Right lung (tissue), 5 donors: Measurements from ENCODE around the gene PPP1R3F. TPM values are rescaled to one million over a fixed set of nuclear protein-coding genes. Genes with fewer than 3 reads are reported as not detected.
"Not testable (repeated sequence)": the region's sequence is repeated elsewhere in the genome, so short reads cannot be mapped to it uniquely, and the experiment has no call there.

Source experiments
- DNase-seq, 2 donors: peaks; one replicate each; pipeline ENCODE4 v3.0.0-alpha.2; 2013
- polyA plus RNA-seq, 5 donors: library from polyadenylated mRNA; unstranded; fragments of 120-200 nt; gene quantifications; one replicate each; pipeline versions ENCODE4 v1.2.1 to v1.2.3, GENCODE V29; 2013; ENCODE audit warnings: inconsistent platforms in 1 of 5, low replicate concordance in 1 of 5; ENCODE audit not compliant: insufficient read length in 5 of 5, insufficient read depth in 1 of 5

Gene PPP1R3F
- polyA plus RNA-seq, 5 donors = 4.8 to 8.1 (median 5.8) TPM

DNA sequence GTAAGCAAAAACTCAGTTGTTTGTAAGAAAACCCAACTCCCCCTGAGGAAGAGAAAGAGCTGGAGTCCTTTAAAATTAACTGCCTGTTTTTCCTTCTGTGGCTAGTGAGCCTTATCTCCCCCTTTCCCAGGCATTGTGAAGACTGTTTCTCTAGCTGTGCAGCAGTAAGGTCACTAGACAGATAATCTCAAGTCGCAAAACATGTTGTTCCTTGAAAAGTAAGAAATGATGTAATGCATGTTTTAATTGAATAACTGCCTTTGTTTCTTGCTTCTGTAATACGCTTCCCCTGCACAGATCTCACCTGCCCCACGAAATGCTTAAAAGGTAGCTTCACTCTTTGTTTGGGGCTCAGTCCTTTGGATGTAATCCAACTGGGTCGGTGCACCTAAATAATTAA, 46.5 kb downstream of the PPP1R3F start:
- no peak for DNase-seq

DNA sequence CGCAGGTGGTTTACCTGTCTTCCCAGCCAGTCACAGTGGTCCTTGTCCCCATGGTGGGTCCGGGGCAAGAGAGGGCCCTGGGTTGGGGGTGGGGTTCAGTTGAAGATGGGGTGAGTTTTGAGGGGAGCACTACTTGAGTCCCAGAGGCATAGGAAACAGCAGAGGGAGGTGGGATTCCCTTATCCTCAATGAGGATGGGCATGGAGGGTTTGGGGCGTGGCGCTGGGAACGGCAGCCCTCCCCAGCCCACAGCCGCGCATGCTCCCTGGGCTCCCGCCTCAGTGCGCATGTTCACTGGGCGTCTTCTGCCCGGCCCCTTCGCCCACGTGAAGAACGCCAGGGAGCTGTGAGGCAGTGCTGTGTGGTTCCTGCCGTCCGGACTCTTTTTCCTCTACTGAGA, 52.1 kb downstream of the PPP1R3F start, which contains the start of gene GAGE12J:
Gene GAGE12J, plus strand, starts transcription at position 301 of the 400 bp plus-strand sequence. CDS start 1,157 bp downstream, outside the sequence.
- DNase-seq = not testable (repeated sequence)

GRCh38 chrX:49322266-49322665, 52.7 kb downstream of the PPP1R3F start:
- not testable (repeated sequence) for DNase-seq

- not testable (repeated sequence) for DNase-seq
Measured at GRCh38 chrX:49323735-49324134, 54.1 kb downstream of the PPP1R3F start.

DNA sequence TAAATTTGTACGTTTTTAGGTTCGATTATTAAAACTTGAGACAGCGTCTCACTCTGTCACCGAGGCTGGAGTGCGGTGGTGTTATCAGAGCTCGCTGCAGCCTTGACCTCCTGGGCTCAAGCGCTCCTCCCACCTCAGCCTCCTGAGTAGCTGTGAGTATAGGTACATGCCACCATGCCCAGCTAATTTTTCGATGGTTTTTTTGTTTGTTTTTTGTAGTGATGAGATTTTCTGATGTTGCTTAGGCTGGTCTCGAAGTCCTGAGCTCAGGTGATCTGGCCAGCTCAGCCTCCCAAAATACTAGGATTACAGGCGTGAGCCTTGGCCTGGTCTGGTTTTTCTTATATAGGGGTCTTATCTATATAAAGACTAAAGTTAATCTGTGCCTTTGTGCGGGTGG, 60.8 kb downstream of the PPP1R3F start:
- DNase-seq = not testable (repeated sequence)

DNA sequence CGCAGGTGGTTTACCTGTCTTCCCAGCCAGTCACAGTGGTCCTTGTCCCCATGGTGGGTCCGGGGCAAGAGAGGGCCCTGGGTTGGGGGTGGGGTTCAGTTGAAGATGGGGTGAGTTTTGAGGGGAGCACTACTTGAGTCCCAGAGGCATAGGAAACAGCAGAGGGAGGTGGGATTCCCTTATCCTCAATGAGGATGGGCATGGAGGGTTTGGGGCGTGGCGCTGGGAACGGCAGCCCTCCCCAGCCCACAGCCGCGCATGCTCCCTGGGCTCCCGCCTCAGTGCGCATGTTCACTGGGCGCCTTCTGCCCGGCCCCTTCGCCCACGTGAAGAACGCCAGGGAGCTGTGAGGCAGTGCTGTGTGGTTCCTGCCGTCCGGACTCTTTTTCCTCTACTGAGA, 61.7 kb downstream of the PPP1R3F start, which contains the start of gene GAGE13:
Gene GAGE13, plus strand, starts transcription at position 301 of the 400 bp plus-strand sequence. CDS start 1,156 bp downstream, outside the sequence.
- DNase-seq = not testable (repeated sequence)

DNA sequence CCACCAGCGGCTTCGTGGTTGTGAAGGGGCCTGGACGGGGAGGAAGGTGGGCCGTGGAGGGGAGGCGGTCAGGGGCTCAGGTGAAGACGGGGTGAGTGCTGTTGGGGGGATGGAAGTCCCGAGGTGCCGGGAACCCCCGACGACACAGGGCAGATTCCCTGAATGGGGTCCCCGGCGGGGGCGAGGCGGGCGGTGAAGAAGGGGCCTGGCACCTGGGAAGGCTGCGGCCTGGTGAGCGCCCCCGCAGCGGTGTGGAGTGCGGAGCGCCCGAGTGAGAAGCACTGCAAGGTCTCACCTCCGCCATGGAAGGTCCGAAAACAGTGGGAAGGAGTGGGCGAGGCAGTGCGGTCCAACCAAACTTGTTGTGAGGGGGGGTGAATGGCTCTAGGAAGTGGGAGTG, 62.2 kb downstream of the PPP1R3F start:
- DNase-seq = not testable (repeated sequence)

Other genes starting within 250 kb of the PPP1R3F start
- gene TFE3, start 226.4 kb upstream of the PPP1R3F start, polyA plus RNA-seq = 10 to 100 TPM; 33.3 to 46.8 (median 42.2) TPM
- 10 to 100 TPM; 11.4 to 19.0 (median 16.9) TPM for gene CCDC120, start 210.8 kb upstream of the PPP1R3F start, polyA plus RNA-seq
- gene PRAF2, start 195.8 kb upstream of the PPP1R3F start, polyA plus RNA-seq = 10 to 100 TPM; 28.8 to 40.9 (median 35.7) TPM
- 10 to 100 TPM; 40.9 to 61.7 (median 48.2) TPM for gene WDR45, start 189.9 kb upstream of the PPP1R3F start, polyA plus RNA-seq
- gene GPKOW, start 146.1 kb upstream of the PPP1R3F start, polyA plus RNA-seq = 10 to 100 TPM; 20.5 to 26.9 (median 21.1) TPM
- gene MAGIX, start 107.0 kb upstream of the PPP1R3F start, polyA plus RNA-seq = 1 to 10 TPM; 1.5 to 4.0 (median 2.1) TPM
- gene PLP2, start 97.9 kb upstream of the PPP1R3F start, polyA plus RNA-seq = 10 to 100 TPM; 41.4 to 63.7 (median 55.9) TPM
- gene PRICKLE3, start 83.4 kb upstream of the PPP1R3F start, polyA plus RNA-seq = 1 to 10 TPM; 4.2 to 7.3 (median 6.4) TPM
- 1 to 10 TPM; 2.8 to 3.5 (median 3.1) TPM for gene SYP, start 69.6 kb upstream of the PPP1R3F start, polyA plus RNA-seq
- gene CACNA1F, start 36.5 kb upstream of the PPP1R3F start, polyA plus RNA-seq = under 1 TPM; 0.09 to 0.66 (median 0.45) TPM
- gene CCDC22, start 34.3 kb upstream of the PPP1R3F start, polyA plus RNA-seq = 10 to 100 TPM; 11.4 to 19.4 (median 14.0) TPM
- under 1 TPM; 0.32 to 0.73 (median 0.69) TPM for gene FOXP3, start 5.1 kb upstream of the PPP1R3F start, polyA plus RNA-seq
- gene GAGE10, start 33.9 kb downstream of the PPP1R3F start, polyA plus RNA-seq = under 1 TPM in 2 of 5 donors, not detected in 3; 0.22 to 0.40 TPM
- gene GAGE12J, start 52.2 kb downstream of the PPP1R3F start, polyA plus RNA-seq = not detected
- not detected for gene GAGE13, start 61.8 kb downstream of the PPP1R3F start, polyA plus RNA-seq